Effector CD8-positive, alpha-beta T cell (primary cell): ENCODE results near the gene IFI44.
A peak's percentile ranks its signal among the peaks of the same experiment; 100 is the strongest.

ENCODE experiments used
- DNase-seq: peaks from one replicate; lab custom pipeline; 2025; lab: John Stamatoyannopoulos, UW

IFI44 gene

DNA sequence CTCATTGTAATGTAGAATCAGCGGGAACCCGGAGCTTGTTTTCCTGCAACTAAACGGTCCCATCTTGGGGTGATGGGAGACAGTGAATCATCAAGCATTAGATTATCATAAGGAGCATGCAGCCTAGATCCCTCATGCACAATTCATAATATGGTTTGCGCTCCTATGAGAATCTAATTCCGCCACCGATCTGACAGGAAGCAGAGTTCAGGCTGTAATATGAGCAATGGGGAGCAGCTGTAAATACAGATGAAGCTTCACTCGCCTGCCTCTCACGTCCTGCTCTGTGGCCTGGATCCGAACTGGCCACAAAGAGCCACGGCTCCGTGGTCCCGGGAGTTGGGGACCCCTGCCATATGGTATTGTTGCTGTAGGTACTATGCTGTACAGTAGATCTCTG lies 1.6 kb downstream of the IFI44 start:
- no peak for DNase-seq

GRCh38 chr1:78652019-78652560 lies 2.5 kb downstream of the IFI44 start:
- DNase-seq: no peak

GRCh38 chr1:78658901-78659300 lies 9.3 kb downstream of the IFI44 start:
- DNase-seq: no peak

GRCh38 chr1:78663923-78664322 lies 14.3 kb downstream of the IFI44 start:
- DNase-seq: no peak

- no peak for DNase-seq
Measured at GRCh38 chr1:78664763-78665162, 15.1 kb downstream of the IFI44 start.

DNA sequence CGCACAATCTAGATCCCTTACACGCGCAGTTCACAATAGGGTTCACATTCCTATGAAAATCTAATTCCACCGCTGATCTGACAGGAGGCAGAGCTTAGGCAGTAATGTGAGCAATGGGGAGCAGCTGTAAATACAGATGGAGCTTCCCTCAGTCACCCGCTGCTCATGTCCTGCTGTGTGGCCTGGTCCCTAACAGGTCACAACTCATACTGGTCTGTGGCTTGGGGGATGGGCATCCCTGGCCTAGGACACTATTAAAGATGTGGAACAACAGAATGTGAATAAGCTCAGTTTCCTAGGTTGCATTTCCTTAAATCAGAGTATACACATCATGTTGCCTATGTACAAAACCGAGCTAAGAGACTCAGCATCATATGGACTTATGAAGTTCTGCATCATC lies 16.2 kb downstream of the IFI44 start:
- no peak for DNase-seq

- no peak for DNase-seq
Measured at GRCh38 chr1:78667939-78668338, 18.3 kb downstream of the IFI44 start.

GRCh38 chr1:78668427-78668826 lies 18.8 kb downstream of the IFI44 start:
- no peak for DNase-seq

DNA sequence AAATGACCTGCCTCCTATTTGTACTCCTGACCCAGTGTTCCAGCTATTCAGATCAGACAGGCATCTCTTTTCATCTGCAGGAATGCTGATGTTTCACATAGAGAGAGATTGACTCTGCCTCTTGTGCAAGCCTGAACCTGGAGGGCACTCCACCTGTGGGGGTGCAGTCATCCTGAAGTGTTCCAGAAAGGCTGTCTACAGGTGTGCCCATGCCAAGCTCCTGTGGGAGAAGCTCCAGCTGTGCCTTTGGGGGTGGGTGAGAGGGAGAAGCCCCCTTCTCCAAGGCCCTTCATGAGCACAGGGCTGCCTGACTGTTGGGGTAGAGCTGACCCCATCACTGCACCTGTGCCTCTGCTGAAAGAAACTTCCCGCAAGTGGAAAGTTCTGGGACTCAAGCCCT lies 22.8 kb downstream of the IFI44 start:
- DNase-seq: no peak

DNA sequence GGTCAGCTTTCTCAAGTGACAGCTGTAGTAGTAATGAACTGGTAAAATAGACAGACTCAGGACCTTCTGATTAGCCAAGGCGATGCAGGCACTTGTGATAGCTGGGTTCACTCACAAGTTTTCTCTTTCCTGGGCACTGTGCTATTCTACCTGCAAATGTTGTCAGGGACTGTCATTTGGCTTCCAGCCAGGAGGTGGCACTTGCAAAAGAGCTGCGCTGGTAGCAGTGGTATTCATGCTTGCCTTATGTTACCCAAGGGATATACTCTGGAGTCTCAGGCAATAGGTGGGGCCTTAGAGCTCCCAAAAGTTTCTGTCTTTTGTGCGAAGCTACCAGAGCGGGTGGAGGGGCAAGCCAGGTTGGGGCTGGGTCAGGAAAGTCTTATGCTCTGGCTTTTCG lies 23.5 kb downstream of the IFI44 start:
- DNase-seq: no peak

DNA sequence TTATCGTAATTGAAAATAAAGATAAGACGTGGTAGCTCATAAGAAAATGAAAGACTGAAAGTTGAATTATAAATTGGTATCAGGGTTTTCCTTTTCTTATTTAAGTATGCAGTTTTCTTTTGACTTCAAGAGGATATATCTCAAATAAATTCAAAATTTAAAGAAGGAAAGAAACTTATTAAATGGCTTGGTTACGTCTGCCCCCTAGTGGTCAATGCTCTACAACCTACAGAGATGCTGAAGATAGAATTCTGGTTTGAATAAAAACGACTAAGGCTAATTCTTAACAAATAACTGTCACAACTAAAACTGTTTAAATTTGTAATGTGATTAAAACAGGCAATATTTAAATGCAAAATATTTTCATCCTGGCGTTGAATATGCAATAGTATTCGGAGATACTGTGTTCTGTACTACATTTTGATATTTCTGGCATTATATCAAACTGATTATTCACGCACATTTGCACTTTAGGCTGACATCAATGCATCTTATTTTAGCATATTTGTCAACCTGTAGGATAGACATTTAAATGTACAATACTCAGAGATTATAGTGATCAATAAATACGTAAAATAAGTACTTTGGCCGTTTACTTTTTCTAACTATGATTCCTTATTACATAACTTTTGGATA lies 26.8 kb downstream of the IFI44 start:
- DNase-seq: peak; percentile 30

DNA sequence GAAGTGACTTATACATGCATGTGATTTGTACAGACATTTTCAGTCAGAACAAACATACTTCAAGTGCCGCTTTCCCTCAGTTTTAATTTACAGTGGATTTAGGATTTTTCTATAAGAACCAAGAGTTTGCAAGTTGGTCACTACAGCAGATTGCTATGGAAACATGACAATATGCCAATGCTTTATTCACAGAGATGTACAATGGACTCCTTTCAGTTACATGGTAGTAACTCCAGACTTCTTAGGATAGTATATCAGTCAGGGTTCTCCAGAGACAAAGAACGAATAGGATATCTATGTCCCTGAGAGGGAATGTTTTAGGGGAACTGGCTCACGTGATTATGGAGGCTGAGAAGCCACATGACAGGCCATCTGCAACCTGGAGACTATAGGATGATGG lies 27.4 kb downstream of the IFI44 start:
- no peak for DNase-seq

DNA sequence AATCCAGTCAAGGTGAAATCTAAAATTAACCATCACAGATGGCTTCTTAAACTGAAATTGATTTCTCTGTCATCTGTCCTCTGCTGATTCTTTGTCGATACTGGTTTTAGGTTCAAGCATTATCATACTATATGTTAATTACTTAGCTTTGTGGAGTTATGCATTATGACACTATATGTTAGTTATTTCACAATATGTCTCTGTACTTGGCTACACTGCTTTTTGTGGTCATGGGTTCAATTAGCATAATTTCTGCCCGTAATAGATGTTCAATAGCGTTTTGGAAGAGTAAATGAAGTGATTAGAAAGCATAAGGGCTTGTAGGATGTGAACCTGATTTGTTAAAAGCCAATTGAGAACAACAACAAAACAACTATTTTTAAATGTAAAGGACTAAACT lies 28.2 kb downstream of the IFI44 start:
- no peak for DNase-seq

- DNase-seq: no peak
Measured at GRCh38 chr1:78678324-78678723, 28.7 kb downstream of the IFI44 start.

DNA sequence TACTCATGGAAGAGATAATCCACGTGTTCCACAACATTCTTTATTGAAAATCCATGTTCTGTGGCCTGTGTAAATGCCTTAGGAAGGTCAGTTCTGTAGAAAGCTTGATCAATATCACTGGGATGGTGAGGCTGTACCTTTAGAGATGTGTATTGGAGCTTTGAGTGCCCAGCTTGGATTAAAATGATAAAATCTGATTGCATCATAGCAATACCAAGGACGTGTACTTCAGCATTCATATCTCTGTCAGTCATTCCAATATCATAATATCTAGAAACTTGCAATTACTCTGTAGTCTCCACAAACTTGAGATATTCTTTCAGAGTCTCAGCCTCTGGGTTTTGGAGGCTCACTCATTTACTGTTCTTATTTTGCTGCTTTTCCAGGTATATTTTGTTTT lies 31.6 kb downstream of the IFI44 start:
- no peak for DNase-seq

- DNase-seq: no peak
Measured at GRCh38 chr1:78682496-78682895, 32.9 kb downstream of the IFI44 start.

- DNase-seq: no peak
Measured at GRCh38 chr1:78683079-78683478, 33.4 kb downstream of the IFI44 start.

DNA sequence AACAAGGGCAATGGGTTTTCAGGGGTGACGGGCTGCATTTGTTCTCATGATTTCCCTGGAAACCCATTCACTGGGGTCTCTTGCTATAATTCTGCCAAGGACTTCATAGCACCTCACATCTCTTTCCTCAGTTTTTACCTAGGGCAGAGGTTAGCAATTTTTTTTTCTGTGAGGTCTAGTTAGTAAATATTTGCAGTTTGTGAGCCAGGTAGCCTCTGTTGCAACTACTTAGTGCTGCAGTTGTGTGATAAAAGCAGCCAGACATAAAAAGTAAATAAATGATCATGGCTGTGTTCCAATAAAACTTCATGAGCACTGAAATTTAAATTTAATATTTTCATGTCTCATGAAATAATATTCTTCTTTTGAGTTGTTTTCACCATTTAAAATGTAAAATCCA lies 37.7 kb downstream of the IFI44 start:
- DNase-seq: no peak

DNA sequence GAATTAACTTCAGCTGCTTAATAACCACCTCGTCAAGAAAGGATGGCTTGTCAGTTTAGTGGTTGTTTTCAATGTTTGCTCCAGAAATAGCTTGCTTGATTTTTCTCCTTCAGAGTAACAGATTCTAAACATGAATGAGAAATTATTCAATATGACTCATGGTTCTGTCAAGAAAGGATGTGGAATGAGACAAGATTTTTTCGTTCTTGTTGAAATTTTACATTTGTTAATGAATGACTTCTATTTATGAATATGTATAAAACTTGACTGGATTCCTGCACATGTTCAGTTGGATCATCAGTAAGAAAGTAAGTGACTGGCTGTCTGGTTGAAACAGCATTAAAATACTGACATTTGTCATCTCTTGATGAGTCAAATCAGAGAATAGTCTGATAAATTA lies 38.3 kb downstream of the IFI44 start:
- no peak for DNase-seq

GRCh38 chr1:78688697-78689096 lies 39.1 kb downstream of the IFI44 start:
- DNase-seq: no peak

DNA sequence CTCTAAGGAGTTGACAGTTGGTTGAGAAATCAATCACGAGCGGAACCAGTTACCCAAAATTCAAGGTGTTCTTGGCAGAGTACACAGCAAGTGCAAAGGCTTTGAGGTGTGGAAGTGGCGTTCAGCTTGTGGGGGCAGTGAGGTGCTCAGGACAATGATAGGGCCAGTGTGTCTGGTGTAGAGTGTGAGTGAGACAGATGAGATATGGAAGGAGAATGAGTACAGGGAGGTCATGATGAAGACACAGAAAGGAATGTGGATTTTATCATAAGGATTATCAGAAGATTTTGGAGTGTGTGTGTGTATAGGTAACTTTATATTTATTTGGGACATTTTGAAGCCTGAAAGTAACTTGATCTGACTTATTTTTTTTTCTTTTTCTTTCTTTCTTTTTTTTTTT lies 40.9 kb downstream of the IFI44 start:
- no peak for DNase-seq

GRCh38 chr1:78691995-78692747 lies 42.5 kb downstream of the IFI44 start:
- DNase-seq: no peak

GRCh38 chr1:78699813-78700212 lies 50.2 kb downstream of the IFI44 start:
- no peak for DNase-seq

GRCh38 chr1:78702426-78702825 lies 52.8 kb downstream of the IFI44 start:
- DNase-seq: no peak
